A549 (cell line): ENCODE results near the gene MRPL55. TPM values are rescaled to one million over a fixed set of nuclear protein-coding genes. Genes with fewer than 3 reads are reported as not detected.

ENCODE experiments used
- ATAC-seq, 2 experiments: fragments of 200-7000 bp in 1 of 2; fragments of >200 bp in 1 of 2; cut with Nextera tagmentation in 1 of 2; cut with Tn5 transposase in 1 of 2; 3 replicates each; pipeline versions ENCODE4 v1.8.0 to v1.9.1; 2018 to 2020; ENCODE audit warnings: mild to moderate bottlenecking in 1 of 2, moderate library complexity in 1 of 2
- CTCF ChIA-PET: fragments of 300-600 bp; sonication (Branson Sonifier 250); formaldehyde crosslinking; extraction: SDS; loops from one replicate; lab custom pipeline; 2021; ENCODE audit warnings: antibody characterized with exemption, inconsistent platforms; lab: Yijun Ruan, JAX
- POLR2A ChIA-PET: fragments of 350-600 bp; formaldehyde crosslinking; extraction: SDS; loops from one replicate; lab custom pipeline; 2021; ENCODE audit warnings: antibody characterized with exemption, inconsistent platforms; lab: Yijun Ruan, JAX
- DNase-seq, 2 experiments: peaks; one replicate each; pipeline versions ENCODE4 v3.0.0 to v3.0.0-alpha.2; 2011 to 2016; ENCODE audit warnings: low read depth in 1 of 2, low spot score in 1 of 2
- FAIRE-seq: peaks from 2 replicates; lab custom pipeline; 2011; peaks lifted over from hg19 to GRCh38; lab: Jason Lieb, UNC
- H3K27ac ChIP-seq, 2 experiments: fragments of >200 bp; sonication (Bioruptor Twin); formaldehyde crosslinking; 3 replicates each; pipeline ENCODE4 v1.5.1; 2016 to 2017
- H3K4me1 ChIP-seq: fragments of >200 bp; sonication (Bioruptor Twin); formaldehyde crosslinking; 3 replicates; pipeline ENCODE4 v1.6.1; 2016
- H3K4me2 ChIP-seq: fragments of >200 bp; sonication (Bioruptor Twin); formaldehyde crosslinking; 3 replicates; pipeline ENCODE4 v1.6.1; 2016
- H3K4me3 ChIP-seq: fragments of >200 bp; sonication (Bioruptor Twin); formaldehyde crosslinking; 3 replicates; pipeline ENCODE4 v1.5.1; 2016
- H3K9me3 ChIP-seq: fragments of >200 bp; sonication (Bioruptor Twin); formaldehyde crosslinking; 3 replicates; pipeline ENCODE4 v1.6.1; 2016
- CBX2 ChIP-seq: fragments of 200-600 bp; sonication (generic); IDR thresholded peaks from 2 replicates; pipeline ENCODE4 v1.6.1; 2016; ENCODE audit warnings: low read depth, mild to moderate bottlenecking, borderline replicate concordance
- CBX8 ChIP-seq: fragments of 200-600 bp; sonication (generic); IDR thresholded peaks from 2 replicates; pipeline ENCODE4 v1.6.1; 2016
- CEBPB ChIP-seq, 2 experiments: fragments of >200 bp in 1 of 2; sonication (Bioruptor Twin) in 1 of 2; formaldehyde crosslinking in 1 of 2; IDR thresholded peaks; 2 replicates each; pipeline ENCODE4 v1.6.1; 2012 to 2016
- CHD2 ChIP-seq: fragments of 150-350 bp; IDR thresholded peaks from 2 replicates; pipeline ENCODE4 v1.6.1; 2014; ENCODE audit warnings: low read length; ENCODE audit not compliant: partially characterized antibody
- CTCF ChIP-seq: fragments of >200 bp; sonication (Bioruptor Twin); formaldehyde crosslinking; IDR thresholded peaks from 3 replicates; pipeline ENCODE4 v1.5.1; 2016
- ESRRA ChIP-seq: fragments of 150-350 bp; IDR thresholded peaks from 2 replicates; pipeline ENCODE4 v1.6.1; 2014; ENCODE audit warnings: mild to moderate bottlenecking, low read length, borderline replicate concordance
- FOSB ChIP-seq: fragments of 250-450 bp; sonication (Bioruptor Pico); IDR thresholded peaks from 2 replicates; pipeline ENCODE4 v1.5.0; 2020; ENCODE audit warnings: mild to moderate bottlenecking, moderate library complexity
- FOSL2 ChIP-seq, 2 experiments: fragments of 450-650 bp in 1 of 2; fragments of >200 bp in 1 of 2; sonication (Bioruptor Twin) in 1 of 2; formaldehyde crosslinking; IDR thresholded peaks; 2 replicates each; pipeline versions ENCODE4 v1.5.0 to v1.6.1; 2016 to 2020; ENCODE audit warnings: mild to moderate bottlenecking in 1 of 2, moderate library complexity in 1 of 2
- GATA3 ChIP-seq: IDR thresholded peaks from 2 replicates; pipeline ENCODE4 v1.6.1; 2012; ENCODE audit warnings: borderline replicate concordance
- HDAC2 ChIP-seq: fragments of 200-600 bp; sonication (generic); IDR thresholded peaks from 2 replicates; pipeline ENCODE4 v1.6.1; 2016
- HOXA7 ChIP-seq: fragments of 250-450 bp; sonication (Bioruptor Pico); IDR thresholded peaks from 2 replicates; pipeline ENCODE4 v1.5.0; 2020; ENCODE audit warnings: mild to moderate bottlenecking, moderate library complexity
- HOXB13 ChIP-seq: fragments of 250-450 bp; sonication (Bioruptor Pico); IDR thresholded peaks from 2 replicates; pipeline ENCODE4 v1.5.0; 2020; ENCODE audit warnings: low read depth, mild to moderate bottlenecking, moderate library complexity
- HOXB5 ChIP-seq: fragments of 250-450 bp; sonication (Bioruptor Pico); IDR thresholded peaks from 2 replicates; pipeline ENCODE4 v1.5.0; 2020; ENCODE audit warnings: mild to moderate bottlenecking, moderate library complexity
- KDM1A ChIP-seq: fragments of 200-600 bp; sonication (generic); IDR thresholded peaks from 2 replicates; pipeline ENCODE4 v1.6.1; 2016; ENCODE audit warnings: low read depth, mild to moderate bottlenecking
- KDM5A ChIP-seq: fragments of 200-600 bp; sonication (generic); IDR thresholded peaks from 2 replicates; pipeline ENCODE4 v1.6.1; 2016; ENCODE audit warnings: antibody characterized with exemption, mild to moderate bottlenecking
- MAZ ChIP-seq: fragments of 150-350 bp; IDR thresholded peaks from 2 replicates; pipeline ENCODE4 v1.6.1; 2014; ENCODE audit warnings: antibody characterized with exemption, low read depth, low read length, borderline replicate concordance
- MYC ChIP-seq: IDR thresholded peaks from 2 replicates; pipeline ENCODE4 v1.6.1; 2012; ENCODE audit warnings: mild to moderate bottlenecking, inconsistent platforms, low read length, improper control_type of control experiment, borderline replicate concordance
- NFE2L2 ChIP-seq: fragments of 150-350 bp; conservative IDR thresholded peaks from 2 replicates; pipeline ENCODE4 v1.6.1; 2014; ENCODE audit warnings: low read length
- PBX3 ChIP-seq: IDR thresholded peaks from 2 replicates; pipeline ENCODE4 v1.6.1; 2012
- POLR2A ChIP-seq: IDR thresholded peaks from 2 replicates; pipeline ENCODE4 v1.6.1; 2012; ENCODE audit warnings: mild to moderate bottlenecking, low read length
- POLR2AphosphoS2 ChIP-seq: conservative IDR thresholded peaks from 2 replicates; pipeline ENCODE4 v1.6.1; 2012; ENCODE audit warnings: low read length, improper control_type of control experiment, inconsistent platforms
- RAD21 ChIP-seq, 2 experiments: fragments of >200 bp in 1 of 2; sonication (Bioruptor Twin) in 1 of 2; formaldehyde crosslinking in 1 of 2; IDR thresholded peaks in 1 of 2; conservative IDR thresholded peaks in 1 of 2; 2 replicates in 1 of 2; 3 replicates in 1 of 2; pipeline ENCODE4 v1.6.1; 2012 to 2018; ENCODE audit warnings: inconsistent platforms in 1 of 2
- RARB ChIP-seq: fragments of 250-450 bp; sonication (Bioruptor Pico); IDR thresholded peaks from 2 replicates; pipeline ENCODE4 v1.8.0; 2021; ENCODE audit warnings: mild to moderate bottlenecking, moderate library complexity
- RFX5 ChIP-seq: fragments of 450-650 bp; IDR thresholded peaks from 2 replicates; pipeline ENCODE4 v1.7.1; 2014; ENCODE audit warnings: antibody characterized with exemption, mild to moderate bottlenecking, moderate library complexity
- RNF2 ChIP-seq: fragments of 200-600 bp; sonication (generic); IDR thresholded peaks from 2 replicates; pipeline ENCODE4 v1.6.1; 2016; ENCODE audit warnings: low read depth, mild to moderate bottlenecking, antibody characterized with exemption, moderate library complexity, borderline replicate concordance
- SREBF2 ChIP-seq: fragments of 450-650 bp; IDR thresholded peaks from 2 replicates; pipeline ENCODE4 v1.6.1; 2014; ENCODE audit warnings: mild to moderate bottlenecking, moderate library complexity
- ZFP36 ChIP-seq: fragments of 450-650 bp; IDR thresholded peaks from 2 replicates; pipeline ENCODE4 v1.6.1; 2014; ENCODE audit warnings: borderline replicate concordance; ENCODE audit not compliant: partially characterized antibody
- WGBS: methylation state at CpG from one replicate; pipeline ENCODE4 v1.1.6; 2017; ENCODE audit errors: missing lambda C conversion rate; 5-methylcytosine and 5-hydroxymethylcytosine counted together
- polyA plus RNA-seq, 4 experiments: library from polyadenylated mRNA; depleted of rRNA in 3 of 4; stranded (reverse); fragments of >200 nt; fragmentation: RNase III in 1 of 4; extraction: RNeasy Plus Mini Kit Qiagen cat#74134 plus additional on column Dnase treatment in 1 of 4; gene quantifications; 2 replicates in 3 of 4; 3 replicates in 1 of 4; pipeline ENCODE4 v1.2.3, GENCODE V29; 2011 to 2017
- TF ChIP-seq, protein P1 (sequence below): fragments of 250-450 bp; sonication (Bioruptor Pico); IDR thresholded peaks from 2 replicates; pipeline ENCODE4 v1.5.0; 2021; ENCODE audit warnings: mild to moderate bottlenecking, moderate library complexity, borderline replicate concordance
- TF ChIP-seq, protein P2 (sequence below): fragments of 250-450 bp; sonication (Bioruptor Pico); IDR thresholded peaks from 2 replicates; pipeline ENCODE4 v1.5.0; 2020; ENCODE audit warnings: low read depth, mild to moderate bottlenecking, moderate library complexity
- TF ChIP-seq, protein P3 (sequence below): IDR thresholded peaks from 2 replicates; pipeline ENCODE4 v1.6.1; 2012; ENCODE audit warnings: low read depth, borderline replicate concordance

MRPL55 gene
- polyA plus RNA-seq, 2 of the 4 experiments (the other 2 are of a cell fraction), result 54.2 to 80.0 TPM

- H3K4me3 ChIP-seq, result no peak overlapping the region
- peaks cover 21% of the 10 kb centered on the region for H3K4me1 ChIP-seq
- H3K4me2 ChIP-seq, result no peak overlapping the region
- DNase-seq (no peak), ATAC-seq (no peak), FAIRE-seq (no peak)
- TF ChIP-seq KDM1A, result no peak
- no peak for TF ChIP-seq HOXA7 (CRISPR knock-in tag)
- no peak for TF ChIP-seq CBX8
- no peak for TF ChIP-seq MYC
- no peak for TF ChIP-seq RNF2
- TF ChIP-seq CBX2, result no peak
- no peak for TF ChIP-seq RAD21 (conservative IDR thresholded peaks at IDR 0.05 in 1 of 2, IDR thresholded peaks at IDR 0.05 in 1 of 2)
- TF ChIP-seq, protein P1, sequence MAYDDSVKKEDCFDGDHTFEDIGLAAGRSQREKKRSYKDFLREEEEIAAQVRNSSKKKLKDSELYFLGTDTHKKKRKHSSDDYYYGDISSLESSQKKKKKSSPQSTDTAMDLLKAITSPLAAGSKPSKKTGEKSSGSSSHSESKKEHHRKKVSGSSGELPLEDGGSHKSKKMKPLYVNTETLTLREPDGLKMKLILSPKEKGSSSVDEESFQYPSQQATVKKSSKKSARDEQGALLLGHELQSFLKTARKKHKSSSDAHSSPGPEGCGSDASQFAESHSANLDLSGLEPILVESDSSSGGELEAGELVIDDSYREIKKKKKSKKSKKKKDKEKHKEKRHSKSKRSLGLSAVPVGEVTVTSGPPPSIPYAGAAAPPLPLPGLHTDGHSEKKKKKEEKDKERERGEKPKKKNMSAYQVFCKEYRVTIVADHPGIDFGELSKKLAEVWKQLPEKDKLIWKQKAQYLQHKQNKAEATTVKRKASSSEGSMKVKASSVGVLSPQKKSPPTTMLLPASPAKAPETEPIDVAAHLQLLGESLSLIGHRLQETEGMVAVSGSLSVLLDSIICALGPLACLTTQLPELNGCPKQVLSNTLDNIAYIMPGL (CRISPR knock-in tag), result no peak
- no peak for TF ChIP-seq PBX3
- TF ChIP-seq FOSB, result no peak
- no peak for TF ChIP-seq GATA3
- TF ChIP-seq SREBF2, result no peak
- no peak for TF ChIP-seq KDM5A
- no peak for TF ChIP-seq RARB (CRISPR knock-in tag)
- TF ChIP-seq ZFP36, result no peak
- TF ChIP-seq CTCF, result no peak
- TF ChIP-seq CEBPB (IDR thresholded peaks at IDR 0.05), result no peak
- no peak for TF ChIP-seq HDAC2
- ChIA-PET CTCF (interaction anchor here (0.7 to 2.7 kb wide), 4 partner anchors 15 to 409 kb away, joined by 3 to 9 read pairs (median 4); no protein-coding TSS in a partner anchor), POLR2A (interaction anchor here (1.4 kb wide), 1 partner anchor 15 kb away, joined by 3 read pairs; no protein-coding TSS in a partner anchor)
- WGBS, result 94% methylated on average over 7 of the region's 9 CpGs
- H3K9me3 ChIP-seq, result no peaks in the 10 kb centered on the region
- H3K27ac ChIP-seq, result no peak overlapping the region
Observed at GRCh38 chr1:228105270-228105995, 3.7 kb downstream of the MRPL55 start.

- ChIA-PET CTCF (interaction anchor here (0.7 to 2.7 kb wide), 3 partner anchors 14 to 26 kb away, joined by 3 to 9 read pairs (median 3); no protein-coding TSS in a partner anchor), POLR2A (no interaction called here)
- no peak for FAIRE-seq
- DNase-seq, result no peak
- peaks cover 16% of the 10 kb centered on the region; the same call in 2 of the 3 replicates for H3K4me1 ChIP-seq
- no peak overlapping the region for H3K27ac ChIP-seq
- no peak overlapping the region for H3K4me3 ChIP-seq
- WGBS, result 77% methylated on average over 6 of the region's 7 CpGs
- H3K4me2 ChIP-seq, result no peak overlapping the region
- no peaks in the 10 kb centered on the region for H3K9me3 ChIP-seq
- ATAC-seq, result no peak
- TF ChIP-seq CHD2 (no peak), RFX5 (no peak), ESRRA (no peak), KDM5A (no peak), HOXB13 (CRISPR knock-in tag) (no peak), RNF2 (no peak), POLR2A (no peak), HOXB5 (CRISPR knock-in tag) (no peak), RAD21 (conservative IDR thresholded peaks at IDR 0.05 in 1 of 2, IDR thresholded peaks at IDR 0.05 in 1 of 2) (no peak), HOXA7 (CRISPR knock-in tag) (no peak), POLR2AphosphoS2 (no peak), NFE2L2 (no peak), CBX2 (no peak), CBX8 (no peak), MAZ (no peak), FOSL2 (IDR thresholded peaks at IDR 0.05) (no peak), FOSL2 (CRISPR knock-in tag; IDR thresholded peaks at IDR 0.05) (no peak)
- TF ChIP-seq, protein P2, sequence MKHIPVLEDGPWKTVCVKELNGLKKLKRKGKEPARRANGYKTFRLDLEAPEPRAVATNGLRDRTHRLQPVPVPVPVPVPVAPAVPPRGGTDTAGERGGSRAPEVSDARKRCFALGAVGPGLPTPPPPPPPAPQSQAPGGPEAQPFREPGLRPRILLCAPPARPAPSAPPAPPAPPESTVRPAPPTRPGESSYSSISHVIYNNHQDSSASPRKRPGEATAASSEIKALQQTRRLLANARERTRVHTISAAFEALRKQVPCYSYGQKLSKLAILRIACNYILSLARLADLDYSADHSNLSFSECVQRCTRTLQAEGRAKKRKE (CRISPR knock-in tag), result no peak
- TF ChIP-seq, protein P3, sequence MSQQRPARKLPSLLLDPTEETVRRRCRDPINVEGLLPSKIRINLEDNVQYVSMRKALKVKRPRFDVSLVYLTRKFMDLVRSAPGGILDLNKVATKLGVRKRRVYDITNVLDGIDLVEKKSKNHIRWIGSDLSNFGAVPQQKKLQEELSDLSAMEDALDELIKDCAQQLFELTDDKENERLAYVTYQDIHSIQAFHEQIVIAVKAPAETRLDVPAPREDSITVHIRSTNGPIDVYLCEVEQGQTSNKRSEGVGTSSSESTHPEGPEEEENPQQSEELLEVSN, result no peak
Observed at GRCh38 chr1:228104526-228105269, 4.4 kb downstream of the MRPL55 start.
